GM18868 (cell line): ENCODE data around the gene GSE1.

Experiments
- ATAC-seq: cut with Tn5 transposase; IDR thresholded peaks from one replicate; pipeline ENCODE4 v1.9.1; 2021; ENCODE audit warnings: mild to moderate bottlenecking, moderate library complexity; ENCODE audit not compliant: unreplicated experiment

The GSE1 gene

DNA sequence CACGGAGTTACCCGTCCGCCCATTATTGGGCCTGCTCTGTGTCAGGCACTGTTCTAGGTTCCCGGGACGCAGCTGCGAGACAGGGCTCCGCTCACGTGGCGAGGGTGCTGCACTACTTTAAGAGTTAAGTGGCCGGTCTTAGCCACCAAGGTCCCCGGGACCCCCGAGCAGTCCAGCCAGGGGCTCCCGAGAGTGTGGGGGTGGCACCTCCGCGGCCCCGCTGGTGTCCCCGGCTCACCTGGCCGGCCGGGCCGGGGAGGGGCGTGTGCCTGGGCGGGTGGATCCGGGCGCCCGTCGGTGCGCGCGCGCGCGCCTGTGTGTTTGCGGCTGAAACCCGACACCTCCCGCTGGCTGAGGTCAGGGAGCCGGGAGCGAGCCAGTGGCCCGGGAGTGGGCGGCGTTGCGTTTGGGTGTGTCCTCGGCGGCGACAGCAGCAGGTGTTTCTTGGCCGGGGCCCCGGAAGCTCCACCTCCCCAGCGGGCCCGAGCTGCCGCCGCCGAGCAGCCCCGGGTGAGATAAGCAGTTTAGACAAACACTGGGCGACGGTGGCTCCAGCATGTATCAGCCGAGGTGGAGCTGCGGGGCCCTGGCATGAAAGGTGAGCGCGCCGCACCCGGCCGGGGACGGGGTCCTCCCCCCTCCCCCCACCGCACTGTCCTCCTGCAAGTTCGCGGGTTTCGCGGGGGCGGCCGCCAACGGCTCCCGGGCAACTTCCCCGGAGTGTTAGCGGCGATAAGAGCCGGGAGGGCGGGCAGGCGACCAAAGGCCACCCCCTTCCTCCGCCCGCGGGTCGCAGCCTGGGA is at the start of gene GSE1:
Gene GSE1 (plus strand): TSS at position 522 of the 803 bp plus-strand sequence. CDS start 70 bp downstream, at position 592.
- ATAC-seq = peak; percentile 35

GRCh38 chr16:85563515-85564276 is 49.4 kb upstream of the GSE1 start:
- ATAC-seq = no peak

DNA sequence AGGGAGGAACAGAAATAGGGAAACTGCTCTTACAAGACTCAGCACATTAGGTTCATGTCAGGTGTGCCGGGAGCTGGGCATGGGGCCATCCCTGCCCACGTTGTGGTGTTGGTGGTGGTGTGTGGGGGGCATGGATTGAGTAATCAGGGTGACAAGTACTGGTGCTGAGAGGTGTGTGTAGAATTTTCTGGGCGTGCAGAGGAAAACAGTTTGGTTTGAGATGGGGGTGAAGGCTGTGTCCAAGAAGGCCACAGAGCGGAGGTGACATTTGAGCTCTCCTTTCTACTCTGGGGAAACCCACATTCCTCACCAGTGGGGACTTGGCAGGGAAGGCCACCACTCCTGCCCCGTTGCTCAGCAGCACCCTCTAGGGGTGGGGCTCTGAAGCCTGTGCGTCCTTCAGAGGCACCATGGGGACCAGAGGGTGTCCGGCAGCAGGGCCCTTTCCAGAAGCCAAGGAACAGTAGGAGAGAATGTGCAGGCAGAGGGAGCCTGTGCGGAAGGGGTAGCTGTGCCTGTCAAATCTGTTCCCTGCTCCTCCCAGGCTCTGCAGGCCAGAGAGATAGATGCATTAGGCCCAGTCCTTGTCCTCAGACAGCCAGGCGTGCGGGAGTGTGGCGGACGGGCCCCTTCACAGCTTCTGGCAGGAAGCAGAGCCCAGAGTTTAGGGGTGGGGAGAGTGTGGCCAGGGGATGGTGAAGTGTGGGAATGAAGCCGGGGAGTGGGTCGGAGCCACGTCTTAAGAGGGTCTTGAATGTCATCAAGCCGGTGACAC is 48.7 kb upstream of the GSE1 start:
- no peak for ATAC-seq

GRCh38 chr16:85565340-85565739 is 47.8 kb upstream of the GSE1 start:
- no peak for ATAC-seq

- no peak for ATAC-seq
Observed at GRCh38 chr16:85565801-85566526, 47.2 kb upstream of the GSE1 start.

DNA sequence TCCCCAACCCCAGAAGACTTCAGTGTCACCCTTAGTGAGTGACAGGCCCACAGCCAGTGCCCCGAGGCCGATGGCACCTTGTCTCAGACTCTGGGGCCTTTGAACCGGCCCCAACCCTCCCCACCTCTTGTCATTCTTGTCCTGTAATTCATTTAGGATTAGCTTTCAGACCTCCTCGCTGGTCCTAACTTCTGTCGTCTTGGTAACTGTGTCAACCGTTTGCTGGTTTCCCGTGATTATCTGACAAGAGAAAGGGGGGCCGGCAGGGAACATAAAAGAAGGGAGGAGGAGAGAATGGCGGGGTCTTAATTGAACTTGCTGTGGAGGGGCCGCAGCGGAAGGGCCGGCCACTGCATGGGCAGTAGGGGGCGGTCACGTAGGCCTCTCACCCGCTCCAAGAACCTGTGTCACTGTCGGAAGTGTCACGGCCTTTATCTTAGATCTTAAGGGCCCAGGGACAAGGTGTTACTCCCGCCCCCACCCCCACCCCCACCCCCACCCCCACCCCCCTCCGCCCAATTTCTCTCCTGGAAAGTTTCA is 46.5 kb upstream of the GSE1 start:
- no peak for ATAC-seq

DNA sequence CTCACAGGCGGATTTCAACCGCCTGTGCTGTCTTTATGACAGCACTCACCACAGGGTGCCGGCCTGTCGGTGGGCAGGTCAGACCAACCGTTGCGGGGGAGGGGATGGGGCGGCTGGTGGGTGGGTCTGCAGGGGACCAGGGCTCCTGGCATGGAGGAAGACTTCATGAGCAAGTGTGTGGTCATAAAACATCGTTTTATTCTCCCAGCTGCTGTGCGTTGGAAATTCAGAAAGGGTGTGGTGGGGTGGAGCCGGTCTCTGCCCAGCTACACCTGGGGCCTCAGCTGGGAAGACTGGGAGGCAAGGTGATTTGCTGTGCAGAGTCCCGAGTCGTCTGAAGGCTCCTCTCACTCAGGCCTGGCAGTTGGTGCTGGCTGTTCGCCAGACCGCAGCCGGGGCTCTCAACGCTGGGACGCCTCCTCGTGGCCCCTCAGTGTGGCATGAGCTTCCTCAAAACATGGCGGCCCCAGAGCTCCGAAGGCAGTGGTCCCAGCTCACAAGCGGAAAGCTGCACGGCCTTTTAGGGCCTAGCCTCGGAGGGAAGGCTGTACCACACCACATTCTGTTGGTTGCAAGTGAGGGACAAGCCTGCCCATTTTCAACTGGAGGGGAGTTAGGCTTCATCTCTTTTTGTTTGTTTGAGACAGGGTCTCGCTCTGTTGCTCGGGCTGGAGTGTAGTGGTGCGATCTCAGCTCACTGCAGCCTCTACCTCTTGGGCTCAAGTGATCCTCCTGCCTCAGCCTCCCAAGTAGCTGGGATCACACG is 45.8 kb upstream of the GSE1 start:
- no peak for ATAC-seq

GRCh38 chr16:85567935-85568334 is 45.2 kb upstream of the GSE1 start:
- ATAC-seq = no peak

DNA sequence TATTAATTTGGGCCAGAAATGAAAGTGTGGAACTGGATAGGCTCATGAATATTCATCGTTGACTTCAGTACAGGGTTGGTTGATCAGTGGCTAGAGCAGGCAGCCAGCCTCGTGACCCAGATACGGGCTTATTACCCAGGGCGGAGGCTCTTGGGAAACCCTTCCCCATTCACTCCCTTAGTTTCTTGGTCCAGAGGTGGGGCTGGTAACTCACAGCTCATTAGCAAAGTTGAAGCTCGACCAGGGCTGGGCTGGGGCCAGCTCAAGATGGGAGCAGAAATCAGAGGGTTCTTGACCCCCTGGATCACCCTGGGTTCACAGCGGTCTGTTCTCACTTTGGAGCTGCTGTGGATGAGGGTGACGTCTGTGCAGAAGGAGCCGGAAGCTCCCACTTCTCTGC is 44.6 kb upstream of the GSE1 start:
- ATAC-seq = no peak

- ATAC-seq = no peak
Observed at GRCh38 chr16:85569039-85569614, 44.0 kb upstream of the GSE1 start.

DNA sequence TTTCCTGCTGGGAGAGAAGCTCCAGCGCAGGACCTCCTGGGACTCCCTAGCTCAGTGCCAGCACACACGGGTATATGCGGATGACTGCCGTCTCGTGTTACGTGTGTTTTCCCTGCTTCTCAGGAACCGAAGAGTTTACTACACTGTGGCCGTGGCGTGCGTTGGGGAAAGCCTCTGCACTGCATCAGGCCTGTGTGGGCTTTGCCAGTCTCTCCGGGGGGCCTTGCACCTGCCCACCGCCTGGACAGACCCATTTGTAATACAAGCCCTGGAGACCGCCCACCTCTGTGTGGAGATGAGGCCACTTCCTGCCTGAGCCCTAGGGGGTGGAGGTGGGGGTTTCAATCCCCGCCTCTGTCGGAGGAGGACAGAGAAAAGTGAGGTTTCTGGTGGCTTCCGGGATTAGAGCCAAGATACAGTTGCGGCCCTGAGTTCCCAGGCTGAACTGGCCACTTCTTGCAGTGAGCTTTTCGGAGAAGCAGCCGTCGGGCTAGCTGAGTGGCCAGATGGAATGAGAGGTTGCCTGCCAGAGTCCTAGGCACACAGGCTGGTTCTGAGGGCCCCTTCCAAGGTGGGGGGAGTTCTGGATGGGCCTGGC is 43.4 kb upstream of the GSE1 start:
- peak; percentile 68 for ATAC-seq

- peak; percentile 13 for ATAC-seq
Observed at GRCh38 chr16:85570213-85570734, 42.8 kb upstream of the GSE1 start.

DNA sequence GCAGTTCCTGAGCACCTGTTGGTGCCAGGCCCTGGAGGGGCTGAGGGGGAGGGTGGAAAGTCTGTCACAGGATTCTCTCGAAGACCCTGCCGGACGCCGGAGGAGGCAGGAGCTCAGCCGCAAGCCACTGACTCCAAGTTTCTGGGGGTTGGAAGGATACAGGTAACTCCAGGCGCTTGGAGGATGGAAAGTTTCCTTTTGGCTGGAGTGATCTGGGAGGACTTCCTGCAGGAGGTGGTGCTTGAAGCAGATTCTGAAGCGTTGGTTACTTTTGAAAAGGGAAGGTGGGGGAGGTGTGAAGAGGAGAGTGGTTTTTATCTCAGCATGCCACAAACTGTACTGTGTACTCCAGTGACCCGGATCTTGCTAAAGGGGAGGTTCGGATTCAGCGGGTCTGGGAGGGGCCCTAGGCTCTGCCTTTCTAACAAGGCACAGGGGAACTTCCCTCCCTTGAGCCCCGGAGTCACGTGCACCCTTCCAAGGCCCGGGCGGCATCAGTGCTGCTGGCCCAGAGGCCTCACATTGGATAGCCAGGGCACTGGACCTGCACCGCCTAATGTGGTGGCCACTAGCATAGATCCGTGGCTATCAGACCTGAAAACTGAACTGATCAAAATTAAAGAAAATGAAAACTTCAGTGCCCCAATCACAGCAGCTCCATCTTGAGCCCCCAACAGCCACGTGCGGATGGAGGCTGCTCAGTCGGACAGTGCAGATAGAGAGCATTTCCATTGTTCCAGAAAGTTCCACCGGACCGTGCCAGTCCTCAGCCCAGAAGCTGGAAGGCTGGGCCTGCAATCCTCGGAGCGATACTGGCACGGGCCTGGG is 42.2 kb upstream of the GSE1 start:
- ATAC-seq = peak; percentile 62

GRCh38 chr16:85571563-85571812 is 41.6 kb upstream of the GSE1 start:
- ATAC-seq = no peak

DNA sequence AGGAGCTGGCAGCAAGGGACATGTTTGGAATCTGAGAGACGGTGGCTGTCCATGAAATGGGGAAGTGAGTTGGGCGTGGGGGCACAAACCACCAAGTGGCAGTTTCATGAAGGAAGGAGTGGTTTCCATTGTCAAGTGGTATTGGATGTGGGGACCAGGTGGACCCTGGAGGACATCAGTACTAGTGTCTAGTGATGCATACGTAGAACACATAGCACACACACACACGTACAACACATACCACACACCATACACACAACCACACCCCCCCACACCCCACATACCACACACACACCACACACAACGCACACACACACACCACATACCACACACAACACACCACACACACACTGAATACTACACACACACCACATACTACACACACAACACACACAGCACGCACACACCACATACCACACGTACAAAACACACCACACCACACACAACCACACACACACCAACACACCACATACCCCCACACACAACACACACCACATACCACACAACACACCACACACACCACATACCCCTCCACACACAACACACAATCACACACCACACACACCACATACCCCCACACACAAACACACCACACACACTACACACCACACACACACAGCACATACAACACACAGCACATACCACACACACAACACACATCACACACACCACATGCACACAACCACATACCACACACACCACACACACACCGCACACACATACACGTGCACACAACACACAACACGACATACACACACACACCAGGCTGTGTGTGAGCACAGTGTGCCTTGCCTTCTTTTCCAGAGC is 41.1 kb upstream of the GSE1 start:
- no peak for ATAC-seq

GRCh38 chr16:85573045-85573695 is 40.0 kb upstream of the GSE1 start:
- no peak for ATAC-seq
